Aorta (tissue), 5 donors: ENCODE measurements around the gene ERBB2. TPM values are rescaled to one million over a fixed set of nuclear protein-coding genes. Genes with fewer than 3 reads are reported as not detected.
"Not testable (repeated sequence)": the region's sequence is repeated elsewhere in the genome, so short reads cannot be mapped to it uniquely, and the experiment has no call there.

Source experiments
- ATAC-seq: fragments of 200-7000 bp; cut with Tn5 transposase; one replicate; pipeline ENCODE4 v1.9.1; 2022; ENCODE audit warnings: moderate library complexity; ENCODE audit not compliant: low FRiP score
- DNase-seq, 2 donors: peaks; one replicate each; pipeline ENCODE4 v3.0.0-alpha.2; 2020
- H3K27ac ChIP-seq, 2 donors: one replicate each; pipeline ENCODE4 v1.5.1; 2013; ENCODE audit warnings: low read length in 2 of 2, mild to moderate bottlenecking in 2 of 2, moderate library complexity in 2 of 2, control low read depth in 1 of 2, inconsistent platforms in 1 of 2, low read depth in 1 of 2
- H3K27me3 ChIP-seq, 2 donors: one replicate each; pipeline ENCODE4 v1.6.1; 2013; ENCODE audit warnings: control low read depth in 1 of 2, low read length in 1 of 2, mild to moderate bottlenecking in 1 of 2, moderate library complexity in 1 of 2; ENCODE audit not compliant: insufficient read depth in 2 of 2, control insufficient read depth in 1 of 2
- H3K36me3 ChIP-seq, 2 donors: one replicate each; pipeline ENCODE4 v1.6.1; 2013; ENCODE audit warnings: control low read depth in 1 of 2, low read length in 1 of 2, mild to moderate bottlenecking in 1 of 2; ENCODE audit not compliant: insufficient read depth in 2 of 2, control insufficient read depth in 1 of 2
- H3K4me1 ChIP-seq, 2 donors: one replicate each; pipeline ENCODE4 v1.6.1; 2013; ENCODE audit warnings: low read length in 2 of 2, control low read depth in 1 of 2, mild to moderate bottlenecking in 1 of 2, moderate library complexity in 1 of 2; ENCODE audit not compliant: insufficient read depth in 2 of 2, control insufficient read depth in 1 of 2
- H3K4me3 ChIP-seq, 2 donors: one replicate each; pipeline ENCODE4 v1.5.1; 2013; ENCODE audit warnings: low read length in 2 of 2, control low read depth in 1 of 2, mild to moderate bottlenecking in 1 of 2
- H3K9me3 ChIP-seq: one replicate; pipeline ENCODE4 v1.6.1; 2013; ENCODE audit warnings: mild to moderate bottlenecking, low read length; ENCODE audit not compliant: control insufficient read depth
- WGBS, 2 donors: extraction: QIAGEN DNeasy Blood & Tissue Kit; methylation state at CpG; one replicate each; pipeline ENCODE4 v1.1.7; 2013; 5-methylcytosine and 5-hydroxymethylcytosine counted together
- intact Hi-C, 2 donors: fragments of 100-400 bp; cut with DNase I; formaldehyde crosslinking; loops; one replicate each; pipeline versions ENCODE4 v1.14.2 to v1.15.0; 2022
- polyA plus RNA-seq, 2 donors: library from polyadenylated mRNA; stranded (reverse); fragments of 200-250 nt; gene quantifications; one replicate each; pipeline ENCODE4 v1.2.3, GENCODE V29; 2013
- total RNA-seq, 2 donors: library from RNA; stranded (reverse); fragmentation: NEBNext Ultra II Directional; extraction: Animal tissue kit (Norgen Biotek cat#: 25700); gene quantifications; one replicate each; pipeline ENCODE4 v1.2.1, GENCODE V29; 2021
- donor health status: healthy with polysubstance abuse.
- donor health status: Bipolar disorder and iron deficiency.
- donor health status: DM: no; HTN: no; CAD: no.
- donor health status: DM: no; HTN: no; CAD: no.
- donor health status: DM: yes; HTN: yes; CAD: no.

The ERBB2 gene
- total and polyA plus RNA-seq, 4 donors: 22.7 to 74.0 (median 59.1) TPM

DNA sequence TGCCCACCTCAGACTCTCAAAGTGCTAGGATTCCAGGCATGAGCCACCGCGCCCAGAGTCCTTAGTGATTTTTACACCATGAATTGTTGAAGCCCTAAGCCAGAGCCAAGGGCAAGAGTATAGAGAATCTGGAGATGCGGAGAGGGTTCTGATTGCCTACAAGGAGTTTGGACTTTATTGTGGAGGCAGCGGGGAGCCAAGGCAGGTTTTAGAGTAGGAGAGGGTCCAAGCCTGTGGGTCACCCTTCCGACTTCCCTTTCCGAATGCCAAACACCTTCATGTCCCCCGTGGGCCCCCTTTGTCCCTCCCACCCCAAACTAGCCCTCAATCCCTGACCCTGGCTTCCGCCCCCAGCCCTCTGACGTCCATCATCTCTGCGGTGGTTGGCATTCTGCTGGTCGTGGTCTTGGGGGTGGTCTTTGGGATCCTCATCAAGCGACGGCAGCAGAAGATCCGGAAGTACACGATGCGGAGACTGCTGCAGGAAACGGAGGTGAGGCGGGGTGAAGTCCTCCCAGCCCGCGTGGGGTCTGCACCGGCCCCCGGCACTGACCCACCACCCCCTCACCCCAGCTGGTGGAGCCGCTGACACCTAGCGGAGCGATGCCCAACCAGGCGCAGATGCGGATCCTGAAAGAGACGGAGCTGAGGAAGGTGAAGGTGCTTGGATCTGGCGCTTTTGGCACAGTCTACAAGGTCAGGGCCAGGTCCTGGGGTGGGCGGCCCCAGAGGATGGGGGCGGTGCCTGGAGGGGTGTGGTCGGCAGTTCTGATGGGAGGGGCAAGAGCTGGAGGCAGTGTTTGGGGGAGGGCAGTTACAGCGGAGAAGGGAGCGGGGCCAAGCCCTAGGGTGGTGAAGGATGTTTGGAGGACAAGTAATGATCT is 23.3 kb downstream of the ERBB2 start:
- peak in 1 of 2 donors; percentile 34 for DNase-seq
- WGBS, 2 donors: 82 to 83% methylated on average over 34 of the region's 34 CpGs
- H3K27ac ChIP-seq: no peak overlapping the region
- no peaks in the 10 kb centered on the region for H3K27me3 ChIP-seq
- peaks cover 0 to 7% of the 10 kb centered on the region in 2 donors for H3K36me3 ChIP-seq
- H3K4me1 ChIP-seq: no peaks in the 10 kb centered on the region
- no peak overlapping the region for H3K4me3 ChIP-seq
- ATAC-seq: no peak
- no peaks in the 10 kb centered on the region for H3K9me3 ChIP-seq
- intact Hi-C loops: loop anchor here in 1 of 2 donors (10.0 kb wide), 1 partner anchor 62 kb away; no protein-coding TSS in a partner anchor

DNA sequence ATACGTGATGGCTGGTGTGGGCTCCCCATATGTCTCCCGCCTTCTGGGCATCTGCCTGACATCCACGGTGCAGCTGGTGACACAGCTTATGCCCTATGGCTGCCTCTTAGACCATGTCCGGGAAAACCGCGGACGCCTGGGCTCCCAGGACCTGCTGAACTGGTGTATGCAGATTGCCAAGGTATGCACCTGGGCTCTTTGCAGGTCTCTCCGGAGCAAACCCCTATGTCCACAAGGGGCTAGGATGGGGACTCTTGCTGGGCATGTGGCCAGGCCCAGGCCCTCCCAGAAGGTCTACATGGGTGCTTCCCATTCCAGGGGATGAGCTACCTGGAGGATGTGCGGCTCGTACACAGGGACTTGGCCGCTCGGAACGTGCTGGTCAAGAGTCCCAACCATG is 24.9 kb downstream of the ERBB2 start:
- DNase-seq (peak in 1 of 2 donors; percentile 43), ATAC-seq (no peak)
- Histone ChIP-seq H3K27ac (no peak overlapping the region), H3K4me1 (no peaks in the 10 kb centered on the region), H3K9me3 (no peaks in the 10 kb centered on the region), H3K4me3 (no peak overlapping the region), H3K36me3 (peaks cover 0 to 7% of the 10 kb centered on the region in 2 donors), H3K27me3 (no peaks in the 10 kb centered on the region)
- intact Hi-C loops: loop anchor here in 1 of 2 donors (5.0 to 10.0 kb wide), 3 partner anchors 57 to 87 kb away; partner anchors contain the start of genes PNMT, STARD3 and TCAP
- WGBS, 2 donors: 90 to 93% methylated on average over 13 of the region's 13 CpGs

DNA sequence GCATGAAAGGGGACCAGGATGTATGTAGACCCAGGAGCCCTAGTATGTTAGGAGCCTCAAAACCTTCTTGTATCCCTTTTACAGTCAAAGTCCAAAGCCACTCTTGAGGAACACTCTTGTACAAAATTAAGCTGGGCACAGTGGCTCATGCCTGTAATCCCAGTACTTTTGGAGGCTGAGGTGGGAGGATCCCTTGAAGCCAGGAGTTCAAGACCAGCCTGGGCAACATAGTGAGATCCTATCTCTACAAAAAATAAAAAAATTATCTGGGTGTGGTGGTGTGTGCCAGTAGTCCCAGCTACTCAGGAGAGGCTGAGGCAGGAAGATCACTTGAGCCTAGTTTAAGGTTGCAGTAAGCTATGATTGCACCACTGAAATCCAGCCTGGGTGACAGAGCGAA is 26.1 kb downstream of the ERBB2 start:
- H3K4me3 ChIP-seq, H3K27me3 ChIP-seq, ATAC-seq, H3K4me1 ChIP-seq, H3K36me3 ChIP-seq, H3K9me3 ChIP-seq, DNase-seq, H3K27ac ChIP-seq: not testable (repeated sequence)
- 98 to 100% methylated on average over 1 of the region's 1 CpG for WGBS, 2 donors
- intact Hi-C loops: loop anchor here in 1 of 2 donors (5.0 to 10.0 kb wide), 3 partner anchors 59 to 89 kb away; partner anchors contain the start of genes PNMT, STARD3 and TCAP

DNA sequence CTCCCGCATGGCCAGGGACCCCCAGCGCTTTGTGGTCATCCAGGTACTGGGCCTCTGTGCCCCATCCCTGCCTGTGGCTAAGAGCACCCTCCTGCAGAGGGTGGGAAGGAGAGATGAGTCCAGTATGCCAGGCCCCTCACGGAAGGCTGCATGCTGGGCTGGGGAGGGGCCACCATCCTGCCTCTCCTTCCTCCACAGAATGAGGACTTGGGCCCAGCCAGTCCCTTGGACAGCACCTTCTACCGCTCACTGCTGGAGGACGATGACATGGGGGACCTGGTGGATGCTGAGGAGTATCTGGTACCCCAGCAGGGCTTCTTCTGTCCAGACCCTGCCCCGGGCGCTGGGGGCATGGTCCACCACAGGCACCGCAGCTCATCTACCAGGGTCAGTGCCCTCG is 26.8 kb downstream of the ERBB2 start:
- Histone ChIP-seq H3K27ac (no peak overlapping the region), H3K36me3 (peaks cover 0 to 7% of the 10 kb centered on the region in 2 donors)
- WGBS, 2 donors: 82 to 86% methylated on average over 9 of the region's 9 CpGs

DNA sequence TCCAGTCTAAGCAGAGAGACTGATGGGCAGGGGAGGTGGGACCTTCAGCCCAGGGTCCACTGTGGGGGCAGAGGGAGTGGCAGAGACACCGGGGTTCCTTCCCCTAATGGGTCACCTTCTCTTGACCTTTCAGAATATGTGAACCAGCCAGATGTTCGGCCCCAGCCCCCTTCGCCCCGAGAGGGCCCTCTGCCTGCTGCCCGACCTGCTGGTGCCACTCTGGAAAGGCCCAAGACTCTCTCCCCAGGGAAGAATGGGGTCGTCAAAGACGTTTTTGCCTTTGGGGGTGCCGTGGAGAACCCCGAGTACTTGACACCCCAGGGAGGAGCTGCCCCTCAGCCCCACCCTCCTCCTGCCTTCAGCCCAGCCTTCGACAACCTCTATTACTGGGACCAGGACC is 27.7 kb downstream of the ERBB2 start:
- Histone ChIP-seq H3K27ac (no peak overlapping the region), H3K4me1 (no peaks in the 10 kb centered on the region), H3K36me3 (peaks cover 0 to 7% of the 10 kb centered on the region in 2 donors), H3K4me3 (no peak overlapping the region), H3K27me3 (no peaks in the 10 kb centered on the region), H3K9me3 (no peaks in the 10 kb centered on the region)
- DNase-seq (no peak), ATAC-seq (no peak)
- 60 to 66% methylated on average over 10 of the region's 10 CpGs for WGBS, 2 donors
- intact Hi-C loops: loop anchor here in 1 of 2 donors (5.0 to 10.0 kb wide), 3 partner anchors 57 to 90 kb away; partner anchors contain the start of genes PNMT, STARD3 and TCAP

More for the DNA sequence above, 26.8 kb downstream of the ERBB2 start:
- intact Hi-C loops: loop anchor here in 1 of 2 donors (5.0 to 10.0 kb wide), 3 partner anchors 58 to 89 kb away; partner anchors contain the start of genes PNMT, STARD3 and TCAP
- H3K4me3 ChIP-seq: no peak overlapping the region
- H3K9me3 ChIP-seq: no peaks in the 10 kb centered on the region
- no peak for ATAC-seq
- H3K27me3 ChIP-seq: no peaks in the 10 kb centered on the region
- no peaks in the 10 kb centered on the region for H3K4me1 ChIP-seq
- DNase-seq: peak in 1 of 2 donors; percentile 37

DNA sequence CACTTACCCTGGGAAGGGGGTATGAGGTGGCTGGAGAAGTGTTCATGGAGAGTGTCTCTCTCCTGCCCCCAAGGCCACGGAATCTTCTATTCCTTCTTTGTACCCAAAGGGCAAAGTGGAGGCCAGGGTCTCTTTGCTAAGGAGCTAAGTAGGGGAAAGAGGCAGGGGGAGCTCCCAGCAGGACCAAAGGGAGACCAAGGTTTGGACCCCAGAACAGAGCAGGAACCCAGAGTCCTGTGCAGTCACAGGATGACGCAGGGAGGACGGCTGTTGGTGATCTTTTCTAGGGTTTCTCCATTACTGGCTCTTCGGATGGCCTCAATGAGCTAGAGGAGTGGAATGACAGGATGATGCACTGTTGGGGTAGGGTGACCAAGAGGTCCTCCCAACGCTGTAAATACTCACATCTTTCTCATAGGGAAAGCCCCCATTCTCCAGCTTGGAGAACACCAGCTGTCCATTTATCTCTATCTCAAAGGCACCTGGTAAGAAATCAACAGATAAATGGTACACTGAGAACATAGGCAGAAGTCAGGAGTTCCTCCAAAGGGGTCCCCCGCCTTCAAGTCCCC is 29.5 kb downstream of the ERBB2 start:
- H3K9me3 ChIP-seq: no peaks in the 10 kb centered on the region
- H3K4me1 ChIP-seq: no peaks in the 10 kb centered on the region
- no peak overlapping the region for H3K4me3 ChIP-seq
- peaks cover 0 to 5% of the 10 kb centered on the region in 2 donors for H3K36me3 ChIP-seq
- WGBS, 2 donors: 58 to 59% methylated on average over 6 of the region's 6 CpGs
- ATAC-seq (no peak), DNase-seq (peak in 1 of 2 donors; percentile 26)
- intact Hi-C loops: loop anchor here in 1 of 2 donors (5.0 to 10.0 kb wide), 3 partner anchors 55 to 92 kb away; partner anchors contain the start of genes PNMT, STARD3 and TCAP
- no peak overlapping the region for H3K27ac ChIP-seq
- no peaks in the 10 kb centered on the region for H3K27me3 ChIP-seq

DNA sequence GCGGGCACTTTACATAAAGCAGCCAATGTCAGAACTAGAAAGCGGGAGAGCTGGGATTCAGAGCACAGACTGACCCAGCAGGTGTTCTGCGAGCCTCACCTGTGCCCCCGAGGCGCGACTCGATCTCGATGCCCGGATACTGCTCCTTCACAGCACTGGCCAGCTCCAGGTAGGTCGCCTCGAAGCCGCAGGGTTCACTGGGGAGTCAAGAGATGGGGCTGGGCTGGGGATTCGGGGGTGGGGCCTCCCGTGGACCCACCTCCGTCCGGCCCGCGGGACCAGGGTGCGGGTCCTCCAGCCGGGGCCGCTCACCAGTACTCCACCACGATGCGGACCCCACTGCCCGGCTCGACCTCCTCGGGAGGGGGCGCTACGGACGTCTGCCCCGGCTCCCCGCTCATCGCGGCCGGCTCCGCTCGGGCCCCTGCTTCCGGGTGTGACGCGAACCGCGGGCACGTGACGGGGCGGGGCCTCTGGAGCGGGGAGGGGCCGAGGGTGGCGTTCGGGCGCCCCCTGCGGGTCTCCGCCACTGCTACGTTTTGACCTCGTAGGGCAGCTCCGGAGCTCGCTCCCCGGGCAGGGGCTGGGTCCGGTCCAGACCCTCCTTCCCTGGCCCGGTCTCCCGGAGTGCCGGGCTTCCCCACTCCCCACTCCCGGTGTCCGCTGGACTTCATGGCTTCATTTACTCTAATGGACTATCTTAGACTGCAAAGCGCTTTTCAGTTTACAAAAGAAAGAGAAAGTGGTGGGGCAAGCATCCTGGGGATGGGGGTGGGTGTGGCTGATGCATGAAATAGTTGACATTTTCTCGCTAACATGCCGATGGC is 30.4 kb downstream of the ERBB2 start, which contains the start of gene MIEN1:
TSS of gene MIEN1 (minus strand) at position 438 of the 827 bp plus-strand sequence. CDS start at position 401, 37 bp downstream.
- DNase-seq (peak; percentile 93 to 98), ATAC-seq (peak; percentile 98)
- Histone ChIP-seq H3K4me3 (peak within 1 kb of the TSS; percentile 34 to 66), H3K27ac (peak within 1 kb of the TSS in 1 of 2 donors; percentile 60), H3K27me3 (no peaks in the 10 kb centered on the region), H3K9me3 (no peaks in the 10 kb centered on the region), H3K4me1 (no peaks in the 10 kb centered on the region), H3K36me3 (peaks cover 0 to 2% of the 10 kb centered on the region in 2 donors)
- intact Hi-C loops: loop anchor here (1.0 to 5.0 kb wide), 4 partner anchors 24 to 108 kb away; partner anchors contain the start of gene STARD3 (in 1 of the 2)
- WGBS, 2 donors: 1% methylated on average over 55 to 65 of the region's 65 CpGs

DNA sequence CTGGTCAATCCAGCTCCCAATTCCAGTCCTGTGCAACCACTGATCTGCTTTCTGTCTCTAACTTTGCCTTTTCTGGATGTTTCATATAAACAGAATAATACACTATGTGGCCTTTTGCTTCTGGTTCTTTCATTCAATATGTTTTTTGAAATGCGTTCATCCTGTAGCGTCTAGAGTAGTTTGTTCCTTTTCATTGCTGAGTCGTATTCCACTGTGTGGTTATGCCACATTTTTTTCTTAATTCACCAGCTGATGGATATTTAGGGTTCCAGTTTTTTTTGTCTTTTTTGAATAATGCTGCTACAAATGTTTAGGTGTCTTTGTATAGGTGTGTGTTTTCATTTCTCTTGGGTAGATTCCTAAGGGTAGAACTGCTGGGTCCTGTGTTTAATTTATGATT is 32.7 kb downstream of the ERBB2 start:
- no peaks in the 10 kb centered on the region for H3K9me3 ChIP-seq
- no peak overlapping the region for H3K4me3 ChIP-seq
- ATAC-seq (no peak), DNase-seq (no peak)
- WGBS, 2 donors: 94 to 97% methylated on average over 3 of the region's 3 CpGs
- intact Hi-C loops: loop anchor here (5.0 kb wide), 3 partner anchors 55 to 110 kb away; partner anchors contain the start of gene STARD3 (in 1 of the 2)
- H3K36me3 ChIP-seq: no peaks in the 10 kb centered on the region
- no peaks in the 10 kb centered on the region for H3K27me3 ChIP-seq
- no peaks in the 10 kb centered on the region for H3K4me1 ChIP-seq
- no peak overlapping the region for H3K27ac ChIP-seq
